Trophoblast cell (in vitro differentiated cells and primary cell): Measurements from ENCODE around the gene EXD3.

ENCODE experiments used
- DNase-seq, 2 donors: peaks; one replicate each; pipeline ENCODE4 v3.0.0-alpha.2; 2016
- H2AFZ ChIP-seq: 2 replicates; pipeline ENCODE4 v1.6.1; 2013; ENCODE audit warnings: low read length, moderate library complexity, mild to moderate bottlenecking; ENCODE audit not compliant: insufficient read depth, poor library complexity
- H2AK5ac ChIP-seq: 2 replicates; pipeline ENCODE4 v1.6.1; 2013; ENCODE audit warnings: mild to moderate bottlenecking, low read length
- H2BK120ac ChIP-seq: 2 replicates; pipeline ENCODE4 v1.6.1; 2013; ENCODE audit warnings: low read length, mild to moderate bottlenecking, moderate library complexity; ENCODE audit not compliant: insufficient read depth, poor library complexity
- H2BK12ac ChIP-seq: 2 replicates; pipeline ENCODE4 v1.6.1; 2013; ENCODE audit warnings: mild to moderate bottlenecking, low read length, moderate library complexity
- H2BK5ac ChIP-seq: 2 replicates; pipeline ENCODE4 v1.6.1; 2013; ENCODE audit warnings: low read length, low read depth, moderate library complexity, mild to moderate bottlenecking; ENCODE audit not compliant: poor library complexity
- H3K14ac ChIP-seq: 2 replicates; pipeline ENCODE4 v1.6.1; 2013; ENCODE audit warnings: mild to moderate bottlenecking, low read length
- H3K18ac ChIP-seq: 2 replicates; pipeline ENCODE4 v1.6.1; 2013; ENCODE audit warnings: mild to moderate bottlenecking, low read length
- H3K23ac ChIP-seq: 2 replicates; pipeline ENCODE4 v1.6.1; 2013; ENCODE audit warnings: low read length
- H3K27ac ChIP-seq: 2 replicates; pipeline ENCODE4 v1.5.1; 2013; ENCODE audit warnings: low read depth, mild to moderate bottlenecking, inconsistent platforms, low read length, moderate library complexity
- H3K27me3 ChIP-seq: 2 replicates; pipeline ENCODE4 v1.6.1; 2013; ENCODE audit warnings: inconsistent platforms, mild to moderate bottlenecking, low read length, moderate library complexity; ENCODE audit not compliant: insufficient read depth
- H3K36me3 ChIP-seq, 2 experiments: 1 replicate in 1 of 2; 2 replicates in 1 of 2; pipeline ENCODE4 v1.6.1; 2013; ENCODE audit warnings: low read length in 2 of 2, mild to moderate bottlenecking in 2 of 2, moderate library complexity in 1 of 2; ENCODE audit not compliant: insufficient read depth in 2 of 2, control insufficient read depth in 1 of 2
- H3K4ac ChIP-seq: 2 replicates; pipeline ENCODE4 v1.6.1; 2013; ENCODE audit warnings: low read depth, mild to moderate bottlenecking, low read length, moderate library complexity
- H3K4me1 ChIP-seq, 2 experiments: 1 replicate in 1 of 2; 2 replicates in 1 of 2; pipeline ENCODE4 v1.6.1; 2013; ENCODE audit warnings: low read length in 2 of 2, mild to moderate bottlenecking in 2 of 2, moderate library complexity in 1 of 2; ENCODE audit not compliant: insufficient read depth in 2 of 2, control insufficient read depth in 1 of 2
- H3K4me2 ChIP-seq: 2 replicates; pipeline ENCODE4 v1.6.1; 2013; ENCODE audit warnings: inconsistent platforms, mild to moderate bottlenecking, low read length, moderate library complexity
- H3K4me3 ChIP-seq: 2 replicates; pipeline ENCODE4 v1.5.1; 2013; ENCODE audit warnings: mild to moderate bottlenecking, low read depth, low read length, inconsistent platforms
- H3K79me1 ChIP-seq: one replicate; pipeline ENCODE4 v1.6.1; 2013; ENCODE audit warnings: low read length
- H3K79me2 ChIP-seq: 2 replicates; pipeline ENCODE4 v1.6.1; 2013; ENCODE audit warnings: low read length, mild to moderate bottlenecking; ENCODE audit not compliant: control insufficient read depth, insufficient read depth, poor library complexity
- H3K9ac ChIP-seq: 2 replicates; pipeline ENCODE4 v1.6.1; 2013; ENCODE audit warnings: mild to moderate bottlenecking, low read length
- H3K9me3 ChIP-seq: 2 replicates; pipeline ENCODE4 v1.6.1; 2013; ENCODE audit warnings: low read depth, mild to moderate bottlenecking, control low read depth, inconsistent platforms, low read length; ENCODE audit not compliant: insufficient read depth
- H4K12ac ChIP-seq: 2 replicates; pipeline ENCODE4 v1.6.1; 2013; ENCODE audit warnings: low read depth, mild to moderate bottlenecking, low read length, moderate library complexity
- H4K8ac ChIP-seq: 2 replicates; pipeline ENCODE4 v1.6.1; 2013; ENCODE audit warnings: low read depth, mild to moderate bottlenecking, low read length, moderate library complexity
- H4K91ac ChIP-seq: one replicate; pipeline ENCODE4 v1.6.1; 2013; ENCODE audit warnings: low read depth, mild to moderate bottlenecking, low read length, moderate library complexity
- WGBS: extraction: QIAGEN DNeasy Blood & Tissue Kit; methylation state at CpG from one replicate; pipeline ENCODE4 v1.1.7; 2013; ENCODE audit warnings: missing lambda C conversion rate; ENCODE audit not compliant: insufficient read length, insufficient coverage; ENCODE audit errors: extremely low coverage; 5-methylcytosine and 5-hydroxymethylcytosine counted together

Gene EXD3

DNA sequence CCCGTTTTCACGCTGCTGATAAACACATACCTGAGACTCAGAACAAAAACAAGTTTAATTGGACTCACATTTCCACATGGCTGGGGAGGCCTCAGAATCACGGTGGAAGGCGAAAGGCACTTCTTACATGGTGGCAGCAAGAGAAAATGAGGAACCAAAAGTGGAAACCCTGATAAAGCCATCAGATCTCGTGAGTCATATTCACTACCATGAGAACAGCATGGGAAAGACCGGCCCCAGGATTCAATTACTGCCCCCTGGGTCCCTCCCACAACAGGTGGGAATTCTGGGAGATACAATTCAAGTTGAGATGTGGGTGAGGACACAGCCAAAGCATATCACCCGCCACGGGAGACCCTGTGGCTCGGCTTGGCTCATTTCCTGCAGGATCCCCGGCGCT is 20.2 kb downstream of the EXD3 start:
- Histone ChIP-seq H2AFZ (no peak overlapping the region), H2AK5ac (no peak overlapping the region), H3K9me3 (peaks cover 3% of the 10 kb centered on the region), H3K14ac (no peak overlapping the region), H4K12ac (no peak overlapping the region), H3K9ac (no peak overlapping the region), H3K79me1 (peaks cover 2% of the 10 kb centered on the region), H3K4ac (no peak overlapping the region), H3K4me2 (no peak overlapping the region), H2BK12ac (no peak overlapping the region), H2BK120ac (no peak overlapping the region), H3K36me3 (no peaks in the 10 kb centered on the region), H3K4me3 (no peak overlapping the region), H3K27me3 (peaks cover 3% of the 10 kb centered on the region), H3K4me1 (peaks cover 0 to 9% of the 10 kb centered on the region in 2 experiments), H2BK5ac (no peak overlapping the region), H3K23ac (no peak overlapping the region), H4K8ac (no peak overlapping the region), H3K79me2 (no peaks in the 10 kb centered on the region), H3K18ac (no peak overlapping the region), H3K27ac (no peak overlapping the region), H4K91ac (no peak overlapping the region)
- no peak for DNase-seq
- no CpG with 5 or more reads among the region's 11 CpGs for WGBS

DNA sequence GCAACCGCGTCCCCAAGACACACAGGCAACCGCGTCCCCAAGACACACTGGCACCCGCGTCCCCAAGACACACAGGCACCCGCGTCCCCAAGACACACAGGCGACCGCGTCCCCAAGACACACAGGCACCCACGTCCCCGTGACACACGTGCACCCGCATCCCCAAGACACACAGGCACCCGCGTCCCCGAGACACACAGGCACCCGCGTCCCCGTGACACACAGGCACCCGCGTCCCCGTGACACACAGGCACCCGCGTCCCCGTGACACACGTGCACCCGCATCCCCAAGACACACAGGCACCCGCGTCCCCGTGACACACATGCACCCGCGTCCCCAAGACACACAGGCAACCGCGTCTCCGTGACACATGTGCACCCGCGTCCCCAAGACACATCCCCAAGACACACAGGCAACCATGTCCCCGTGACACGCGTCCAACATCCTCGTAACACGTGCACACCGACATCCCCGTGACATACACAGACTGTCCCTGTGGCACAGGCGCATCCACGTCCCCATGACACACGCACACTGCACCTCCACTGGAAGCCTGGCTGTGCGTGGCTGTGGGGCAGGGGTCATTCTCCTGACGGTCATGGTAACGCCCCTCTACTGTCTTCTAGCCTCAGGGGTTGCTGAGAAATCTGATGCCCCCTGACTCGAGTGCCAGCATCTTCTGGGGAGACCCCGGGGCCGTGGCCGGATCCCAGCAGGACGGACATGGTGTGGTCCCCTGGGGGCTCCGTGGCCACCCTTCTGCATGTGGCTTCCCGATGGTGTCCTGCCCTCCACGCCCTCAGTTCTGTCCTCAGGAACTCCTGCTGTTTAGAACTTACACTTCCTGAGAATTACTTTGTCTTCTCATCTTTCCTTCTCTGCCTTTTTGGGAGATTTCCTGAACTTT is 24.1 kb downstream of the EXD3 start:
- H4K8ac ChIP-seq, result no peak overlapping the region
- H3K14ac ChIP-seq, result no peak overlapping the region
- DNase-seq, result no peak
- WGBS, result no CpG with 5 or more reads among the region's 60 CpGs
- no peak overlapping the region for H2BK120ac ChIP-seq
- no peak overlapping the region for H2BK12ac ChIP-seq
- H2AFZ ChIP-seq, result no peak overlapping the region
- no peak overlapping the region for H3K9ac ChIP-seq
- no peak overlapping the region for H4K91ac ChIP-seq
- H3K23ac ChIP-seq, result no peak overlapping the region
- no peaks in the 10 kb centered on the region for H3K79me2 ChIP-seq
- H3K79me1 ChIP-seq, result no peaks in the 10 kb centered on the region
- H3K27ac ChIP-seq, result no peak overlapping the region
- H3K18ac ChIP-seq, result no peak overlapping the region
- peak overlapping the region; percentile 37 for H3K4me3 ChIP-seq
- H3K4me1 ChIP-seq, result peaks cover 0 to 5% of the 10 kb centered on the region in 2 experiments
- no peak overlapping the region for H3K4ac ChIP-seq
- no peak overlapping the region for H4K12ac ChIP-seq
- no peak overlapping the region for H2BK5ac ChIP-seq
- no peak overlapping the region for H2AK5ac ChIP-seq
- H3K4me2 ChIP-seq, result no peak overlapping the region
- H3K9me3 ChIP-seq, result peaks cover 3% of the 10 kb centered on the region
- H3K36me3 ChIP-seq, result no peaks in the 10 kb centered on the region
- no peaks in the 10 kb centered on the region for H3K27me3 ChIP-seq

DNA sequence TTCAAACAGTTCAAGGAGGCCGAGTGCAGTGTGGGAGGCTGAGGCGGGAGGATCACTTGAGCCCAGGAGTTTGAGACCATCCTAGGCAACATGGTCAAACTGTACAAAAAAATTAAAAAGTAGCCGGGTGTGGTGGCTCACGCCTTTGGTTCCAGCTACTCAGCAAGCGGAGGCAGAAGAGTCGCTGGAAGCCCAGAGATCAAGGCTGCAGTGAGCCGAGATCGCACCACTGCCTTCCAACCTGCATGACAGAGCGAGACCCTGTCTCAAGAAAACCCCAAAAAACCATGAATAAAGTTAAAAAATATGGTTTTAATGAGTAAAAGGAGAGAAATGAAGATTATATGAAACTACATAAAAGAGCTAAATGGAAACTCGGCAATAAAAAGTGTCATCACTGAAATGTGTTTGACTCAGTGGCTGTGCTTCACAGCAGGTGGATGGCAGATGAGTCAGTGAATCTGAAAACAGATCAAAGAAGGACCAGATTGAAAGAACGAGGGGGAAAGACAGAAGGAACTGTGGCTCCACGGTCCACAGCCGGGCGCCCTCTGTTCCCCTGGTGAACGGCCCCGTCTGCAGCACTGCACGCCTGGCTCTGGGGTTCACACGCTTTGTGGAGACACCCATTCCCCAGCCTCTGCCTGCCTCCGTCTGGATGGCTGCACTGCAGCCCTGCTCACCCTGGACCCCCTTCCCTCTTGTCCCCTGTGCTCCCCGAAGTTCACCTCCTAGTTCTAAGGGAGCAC is 25.1 kb downstream of the EXD3 start:
- WGBS, result no CpG with 5 or more reads among the region's 20 CpGs
- Histone ChIP-seq H3K14ac (no peak overlapping the region), H4K12ac (no peak overlapping the region), H3K4me2 (no peak overlapping the region), H4K91ac (no peak overlapping the region), H3K79me1 (no peaks in the 10 kb centered on the region), H2BK12ac (no peak overlapping the region), H4K8ac (no peak overlapping the region), H3K9me3 (peaks cover 3% of the 10 kb centered on the region), H2BK120ac (no peak overlapping the region), H3K23ac (no peak overlapping the region), H3K4ac (no peak overlapping the region), H3K27me3 (no peaks in the 10 kb centered on the region), H3K79me2 (no peaks in the 10 kb centered on the region), H2AK5ac (no peak overlapping the region), H3K18ac (no peak overlapping the region), H3K4me1 (peaks cover 0 to 5% of the 10 kb centered on the region in 2 experiments), H3K9ac (no peak overlapping the region), H2AFZ (no peak overlapping the region), H3K27ac (no peak overlapping the region), H2BK5ac (no peak overlapping the region), H3K36me3 (no peaks in the 10 kb centered on the region), H3K4me3 (no peak overlapping the region)
- DNase-seq, result no peak

DNA sequence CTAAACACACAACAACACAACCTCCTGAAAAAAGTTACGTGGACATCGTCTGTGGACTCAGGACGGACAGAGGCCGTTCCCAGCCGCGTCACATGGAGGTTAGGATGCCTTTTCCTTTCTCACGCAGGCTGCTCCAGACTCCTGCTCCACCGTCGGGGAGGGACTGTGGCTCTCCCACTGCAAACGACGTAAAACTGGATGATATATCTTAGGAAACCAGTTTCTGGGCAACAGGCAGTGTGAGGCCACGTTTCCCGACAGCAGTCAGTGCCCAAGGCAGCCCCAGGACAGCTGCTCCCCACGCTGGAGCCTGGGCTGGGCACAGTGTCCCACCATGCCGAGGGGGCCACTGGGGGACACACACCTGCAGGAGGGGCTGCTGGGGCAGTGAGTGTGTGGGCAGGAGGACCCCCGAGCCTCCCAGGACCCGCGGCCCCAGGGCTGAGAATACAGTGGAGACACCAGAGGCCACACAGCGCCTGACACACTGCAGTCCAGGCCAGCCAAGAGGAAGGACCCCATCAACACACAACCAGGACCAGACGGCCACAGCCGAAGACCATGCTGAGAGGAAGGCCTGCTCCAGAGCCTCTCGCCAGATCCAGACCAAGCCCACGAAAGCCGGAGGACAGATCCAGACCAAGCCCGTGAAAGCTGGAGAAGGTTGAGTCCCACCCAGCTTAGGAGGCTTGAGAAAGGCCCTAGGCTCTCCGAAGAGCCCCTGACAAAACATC is 26.2 kb downstream of the EXD3 start:
- no peaks in the 10 kb centered on the region for H3K27me3 ChIP-seq
- H2AK5ac ChIP-seq, result no peak overlapping the region
- no peak overlapping the region for H2BK120ac ChIP-seq
- no peak overlapping the region for H4K8ac ChIP-seq
- H4K91ac ChIP-seq, result no peak overlapping the region
- no peak overlapping the region for H3K14ac ChIP-seq
- DNase-seq, result no peak
- no peak overlapping the region for H2AFZ ChIP-seq
- no peak overlapping the region for H3K9ac ChIP-seq
- H3K79me1 ChIP-seq, result no peaks in the 10 kb centered on the region
- no peak overlapping the region for H2BK12ac ChIP-seq
- no peak overlapping the region for H3K4ac ChIP-seq
- WGBS, result no CpG with 5 or more reads among the region's 26 CpGs
- H3K36me3 ChIP-seq, result no peaks in the 10 kb centered on the region
- H3K79me2 ChIP-seq, result no peaks in the 10 kb centered on the region
- no peak overlapping the region for H3K18ac ChIP-seq
- no peak overlapping the region for H2BK5ac ChIP-seq
- H3K9me3 ChIP-seq, result peaks cover 3% of the 10 kb centered on the region
- peaks cover 0 to 5% of the 10 kb centered on the region in 2 experiments for H3K4me1 ChIP-seq
- no peak overlapping the region for H3K27ac ChIP-seq
- no peak overlapping the region for H3K23ac ChIP-seq
- H3K4me2 ChIP-seq, result no peak overlapping the region
- H4K12ac ChIP-seq, result no peak overlapping the region
- H3K4me3 ChIP-seq, result no peak overlapping the region
